Esophagus muscularis mucosa (tissue), 4 donors: Measurements from ENCODE around the gene PBLD. TPM values are rescaled to one million over a fixed set of nuclear protein-coding genes. Genes with fewer than 3 reads are reported as not detected.
A peak's percentile ranks its signal among the peaks of the same experiment; 100 is the strongest.

Experiments used
- DNase-seq: peaks from one replicate; pipeline ENCODE4 v3.0.0-alpha.2; 2017; ENCODE audit errors: extremely low spot score
- H3K27ac ChIP-seq, 4 donors: fragments of 200-600 bp; sonication (generic); replicated peaks in 1 of 4; 1 replicate in 3 of 4; 2 replicates in 1 of 4; pipeline ENCODE4 v1.5.1; 2016 to 2019; ENCODE audit warnings: mild to moderate bottlenecking in 1 of 4
- H3K27me3 ChIP-seq, 4 donors: fragments of 200-600 bp; sonication (generic); one replicate each; pipeline versions ENCODE4 v1.5.1 to v1.6.0; 2016 to 2019
- H3K36me3 ChIP-seq, 4 donors: fragments of 200-600 bp; sonication (generic); one replicate each; pipeline ENCODE4 v1.5.1; 2016 to 2019
- H3K4me1 ChIP-seq, 4 donors: fragments of 200-600 bp; sonication (generic); one replicate each; pipeline ENCODE4 v1.5.1; 2016 to 2019
- H3K4me3 ChIP-seq, 4 donors: fragments of 200-600 bp; sonication (generic); 1 replicate in 2 of 4; 2 replicates in 2 of 4; pipeline ENCODE4 v1.5.1; 2016 to 2019; ENCODE audit warnings: mild to moderate bottlenecking in 4 of 4, moderate library complexity in 1 of 4
- H3K9me3 ChIP-seq, 4 donors: fragments of 200-600 bp; sonication (generic); 1 replicate in 3 of 4; 2 replicates in 1 of 4; pipeline ENCODE4 v1.5.1; 2016 to 2019
- EP300 ChIP-seq: sonication (generic); formaldehyde crosslinking; IDR thresholded peaks from one replicate; pipeline ENCODE4 v1.6.1; 2017; ENCODE audit warnings: antibody characterized with exemption
- POLR2A ChIP-seq: fragments of 450-650 bp; IDR thresholded peaks from one replicate; pipeline ENCODE4 v1.6.1; 2017; ENCODE audit warnings: antibody characterized with exemption, moderate library complexity, mild to moderate bottlenecking, low read depth
- POLR2AphosphoS5 ChIP-seq, 2 donors: sonication (generic); formaldehyde crosslinking; IDR thresholded peaks; one replicate each; pipeline ENCODE4 v1.6.1; 2017; ENCODE audit warnings: antibody characterized with exemption in 2 of 2
- WGBS: methylation state at CpG from one replicate; pipeline ENCODE4 v1.1.5; 2018; 5-methylcytosine and 5-hydroxymethylcytosine counted together
- intact Hi-C: fragments of 100-400 bp; cut with DNase I; formaldehyde crosslinking; loops from one replicate; pipeline ENCODE4 v1.15.1; 2023
- total RNA-seq, 4 donors: library from RNA; depleted of rRNA; stranded (reverse); fragments of >200 nt; gene quantifications; one replicate each; pipeline versions ENCODE4 v1.1.0 to v1.2.1, GENCODE V29; 2016
- TF ChIP-seq, protein P1 (sequence below), 3 experiments: fragments of 200-600 bp in 2 of 3; fragments of 450-650 bp in 1 of 3; sonication (generic) in 2 of 3; IDR thresholded peaks; one replicate each; pipeline ENCODE4 v1.5.1; 2017 to 2019; ENCODE audit warnings: antibody characterized with exemption in 3 of 3, mild to moderate bottlenecking in 2 of 3, moderate library complexity in 1 of 3

Gene PBLD
- total RNA-seq, 4 donors from 2014 or later = 6.6 to 9.1 (median 7.4) TPM

DNA sequence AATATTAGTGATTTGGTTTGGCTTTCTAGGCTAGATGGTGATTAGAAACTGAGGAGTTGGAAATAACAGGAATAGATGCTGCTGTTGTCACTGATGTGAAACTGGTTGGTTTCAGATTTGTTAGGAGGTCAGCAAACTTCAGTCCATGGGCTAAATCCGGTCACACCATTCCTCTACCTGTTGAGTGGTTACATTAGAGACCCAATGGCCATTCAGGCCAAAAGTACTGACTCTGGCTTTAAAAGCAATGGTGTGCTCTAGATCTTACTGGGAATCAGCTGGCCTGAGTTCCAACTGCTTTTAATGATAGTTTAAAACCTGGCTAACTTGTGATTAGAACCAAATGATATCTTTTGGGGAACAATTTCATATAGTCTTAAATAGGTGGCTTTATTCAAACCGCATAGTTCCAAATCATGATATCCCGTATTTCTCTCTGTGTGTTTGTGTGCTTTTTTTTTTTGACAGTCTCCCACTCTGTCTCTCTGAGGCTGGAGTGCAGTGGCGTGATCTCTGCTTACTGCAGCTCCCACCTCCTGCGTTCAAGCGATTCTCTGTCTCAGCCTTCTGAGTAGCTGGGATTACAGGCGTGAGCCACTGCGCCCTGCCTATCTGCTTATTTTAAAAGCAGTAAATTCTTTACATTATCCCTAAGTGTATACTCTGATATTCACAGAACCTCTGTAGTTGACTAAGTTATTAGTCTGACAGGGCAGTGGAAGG is 7.8 kb upstream of the PBLD start:
- Histone ChIP-seq H3K36me3 (peaks cover 52 to 73% (median 70%) of the 10 kb centered on the region in 4 donors), H3K27ac (no peak overlapping the region), H3K27me3 (no peaks in the 10 kb centered on the region), H3K4me1 (peaks cover 29 to 45% (median 37%) of the 10 kb centered on the region in 4 donors), H3K4me3 (no peak overlapping the region), H3K9me3 (no peaks in the 10 kb centered on the region)
- no peak for DNase-seq
- TF ChIP-seq POLR2AphosphoS5 (IDR thresholded peaks at IDR 0.05) (no peak), EP300 (no peak), POLR2A (no peak)
- TF ChIP-seq, protein P1, sequence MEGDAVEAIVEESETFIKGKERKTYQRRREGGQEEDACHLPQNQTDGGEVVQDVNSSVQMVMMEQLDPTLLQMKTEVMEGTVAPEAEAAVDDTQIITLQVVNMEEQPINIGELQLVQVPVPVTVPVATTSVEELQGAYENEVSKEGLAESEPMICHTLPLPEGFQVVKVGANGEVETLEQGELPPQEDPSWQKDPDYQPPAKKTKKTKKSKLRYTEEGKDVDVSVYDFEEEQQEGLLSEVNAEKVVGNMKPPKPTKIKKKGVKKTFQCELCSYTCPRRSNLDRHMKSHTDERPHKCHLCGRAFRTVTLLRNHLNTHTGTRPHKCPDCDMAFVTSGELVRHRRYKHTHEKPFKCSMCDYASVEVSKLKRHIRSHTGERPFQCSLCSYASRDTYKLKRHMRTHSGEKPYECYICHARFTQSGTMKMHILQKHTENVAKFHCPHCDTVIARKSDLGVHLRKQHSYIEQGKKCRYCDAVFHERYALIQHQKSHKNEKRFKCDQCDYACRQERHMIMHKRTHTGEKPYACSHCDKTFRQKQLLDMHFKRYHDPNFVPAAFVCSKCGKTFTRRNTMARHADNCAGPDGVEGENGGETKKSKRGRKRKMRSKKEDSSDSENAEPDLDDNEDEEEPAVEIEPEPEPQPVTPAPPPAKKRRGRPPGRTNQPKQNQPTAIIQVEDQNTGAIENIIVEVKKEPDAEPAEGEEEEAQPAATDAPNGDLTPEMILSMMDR (IDR thresholded peaks at IDR 0.05) = no peak
- intact Hi-C loops = no loop called here
- 92% methylated on average over 8 of the region's 8 CpGs for WGBS

DNA sequence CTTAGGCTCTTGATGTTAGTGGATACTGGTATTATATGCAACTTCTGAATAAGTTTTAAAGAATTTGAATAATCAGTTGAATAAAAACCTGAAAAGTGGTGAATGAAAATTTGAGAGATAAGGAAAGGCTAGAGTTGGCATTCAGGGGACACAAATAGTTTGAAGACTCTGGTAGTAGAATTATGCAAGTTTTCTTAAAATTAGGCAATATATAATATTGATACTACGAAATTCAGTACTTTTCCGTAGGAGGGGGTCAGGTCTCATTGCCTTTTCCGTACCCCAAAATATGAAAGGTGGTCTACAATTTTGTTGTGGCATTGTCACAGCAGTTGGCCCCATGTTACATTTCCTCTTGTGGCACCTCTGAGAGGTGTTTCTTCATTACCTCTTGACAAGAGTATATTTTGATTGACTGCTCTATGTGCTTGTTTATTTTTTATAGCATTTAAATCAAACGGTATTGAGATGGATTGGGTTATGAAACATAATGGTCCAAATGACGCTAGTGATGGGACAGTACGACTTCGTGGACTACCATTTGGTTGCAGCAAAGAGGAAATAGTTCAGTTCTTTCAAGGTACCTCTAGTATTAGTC is 4.1 kb upstream of the PBLD start:
- H3K9me3 ChIP-seq = no peaks in the 10 kb centered on the region
- TF ChIP-seq, protein P1 (IDR thresholded peaks at IDR 0.05) = no peak
- TF ChIP-seq EP300 (no peak), POLR2AphosphoS5 (IDR thresholded peaks at IDR 0.05) (no peak), POLR2A (no peak)
- DNase-seq = no peak
- peaks cover 29 to 40% (median 37%) of the 10 kb centered on the region in 4 donors for H3K36me3 ChIP-seq
- intact Hi-C loops = no loop called here
- no peaks in the 10 kb centered on the region for H3K27me3 ChIP-seq
- H3K4me1 ChIP-seq = peaks cover 45 to 62% (median 55%) of the 10 kb centered on the region in 4 donors
- peak overlapping the region in 3 of 4 donors; percentile 92 to 98 (median 95) for H3K4me3 ChIP-seq
- WGBS = 67% methylated on average over 7 of the region's 7 CpGs
- no peak overlapping the region for H3K27ac ChIP-seq

DNA sequence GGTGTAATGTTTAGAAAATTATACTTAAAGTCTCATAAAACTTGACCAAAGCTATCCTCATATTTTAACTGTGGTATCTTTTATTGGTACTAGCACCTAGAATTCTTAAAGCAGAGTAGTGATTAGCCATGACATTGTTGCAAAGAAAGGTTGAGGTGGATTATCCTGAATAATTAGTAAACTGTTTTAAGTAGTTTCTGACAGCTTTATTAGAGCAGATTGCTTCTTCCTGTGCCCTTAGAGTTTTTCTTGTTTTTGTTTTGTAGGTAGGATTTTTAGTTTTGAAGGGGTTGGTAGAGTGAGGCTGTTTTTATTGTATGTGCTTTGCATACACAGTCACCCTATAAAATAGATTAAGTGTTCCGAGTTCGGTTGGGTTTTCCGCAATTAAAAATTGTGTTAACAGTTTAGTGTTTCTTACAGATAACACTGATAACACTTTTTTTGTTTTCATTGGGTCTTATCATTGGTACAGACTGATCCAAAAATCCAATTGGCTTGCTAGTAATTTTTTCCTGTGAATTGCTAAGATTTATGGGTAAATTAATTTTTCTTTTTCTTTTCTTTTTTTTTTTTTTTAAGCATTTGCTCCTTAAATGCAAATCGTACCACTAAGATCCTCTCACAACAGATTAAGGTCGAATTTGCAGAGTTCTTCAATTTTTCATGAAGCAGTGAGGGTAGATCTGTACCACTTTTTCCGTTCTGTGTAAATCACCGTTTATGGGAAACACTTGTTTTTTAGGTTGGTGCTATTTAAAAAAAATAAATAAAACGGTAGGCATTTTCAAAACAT is 2.1 kb upstream of the PBLD start:
- TF ChIP-seq POLR2AphosphoS5 (IDR thresholded peaks at IDR 0.05) = no peak
- TF ChIP-seq POLR2A = no peak
- TF ChIP-seq EP300 = no peak
- TF ChIP-seq, protein P1 (IDR thresholded peaks at IDR 0.05) = no peak
- H3K9me3 ChIP-seq = no peaks in the 10 kb centered on the region
- intact Hi-C loops = no loop called here
- H3K4me1 ChIP-seq = peaks cover 45 to 70% (median 63%) of the 10 kb centered on the region in 4 donors
- 6% methylated on average over 8 of the region's 8 CpGs for WGBS
- no peaks in the 10 kb centered on the region for H3K27me3 ChIP-seq
- peak overlapping the region in 3 of 4 donors; percentile 1 to 100 (median 99) for H3K27ac ChIP-seq
- peaks cover 10 to 20% (median 17%) of the 10 kb centered on the region in 4 donors for H3K36me3 ChIP-seq
- no peak for DNase-seq
- peak overlapping the region; percentile 92 to 98 (median 94) for H3K4me3 ChIP-seq

DNA sequence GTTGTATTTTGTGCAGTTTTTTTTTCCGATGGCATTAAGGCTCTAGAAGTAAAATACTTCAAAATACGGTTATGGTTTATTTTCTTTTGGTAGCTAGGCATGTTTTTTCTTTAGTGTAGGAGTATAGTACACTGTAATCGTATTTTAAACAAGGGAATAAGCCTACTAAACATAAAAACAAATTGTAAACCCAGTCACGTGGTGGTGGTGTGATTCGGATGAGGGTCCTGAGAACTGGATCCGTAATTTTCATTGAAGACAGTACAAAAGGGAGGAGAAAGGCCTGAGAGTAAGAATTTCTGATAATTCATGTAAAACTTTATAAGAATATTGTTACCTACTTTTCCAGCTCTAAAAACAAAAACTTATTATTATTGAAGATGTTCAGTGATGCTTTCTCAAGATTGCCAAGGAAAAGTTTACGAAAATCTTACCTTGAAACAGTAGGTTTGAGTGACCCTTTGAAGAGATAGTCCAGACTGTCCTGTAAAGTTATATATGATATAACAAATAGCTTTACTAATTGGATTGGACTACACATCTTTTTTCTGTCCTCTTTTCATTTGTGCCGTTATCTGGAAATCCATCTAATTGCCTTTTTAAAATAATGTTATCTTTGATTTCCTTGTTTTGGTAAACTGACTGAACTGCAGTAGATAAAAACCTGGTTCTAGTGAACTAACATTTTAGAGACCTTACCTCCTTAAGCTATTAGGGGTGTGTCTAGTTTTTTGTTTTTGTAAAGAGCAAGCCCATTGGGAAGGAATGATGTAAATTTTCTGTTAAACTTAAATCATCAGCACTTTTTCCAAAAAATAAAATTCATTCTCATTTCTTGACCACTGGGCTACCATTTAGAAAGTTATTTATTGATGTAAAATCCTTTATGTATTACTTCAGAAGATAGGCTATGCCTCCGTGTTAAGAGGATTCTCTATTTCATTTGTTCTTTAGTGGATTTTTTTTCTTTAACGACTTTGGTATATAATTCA is 1.0 kb upstream of the PBLD start:
- intact Hi-C loops = no loop called here
- H3K27ac ChIP-seq = peak overlapping the region; percentile 98 to 100 (median 99)
- H3K27me3 ChIP-seq = no peaks in the 10 kb centered on the region
- no peaks in the 10 kb centered on the region for H3K9me3 ChIP-seq
- peaks cover 50 to 70% (median 65%) of the 10 kb centered on the region in 4 donors for H3K4me1 ChIP-seq
- H3K4me3 ChIP-seq = peak overlapping the region; percentile 92 to 98 (median 94)
- WGBS = 3% methylated on average over 10 of the region's 10 CpGs
- DNase-seq = no peak
- H3K36me3 ChIP-seq = peaks cover 0 to 9% (median 6%) of the 10 kb centered on the region in 4 donors
- TF ChIP-seq POLR2A = no peak
- TF ChIP-seq, protein P1 (IDR thresholded peaks at IDR 0.05) = no peak
- no peak for TF ChIP-seq POLR2AphosphoS5 (IDR thresholded peaks at IDR 0.05)
- no peak for TF ChIP-seq EP300
